ENCODE results near the gene NTMT2.

NTMT2 gene

GRCh38 chr1:170175041-170175440 lies 29.3 kb downstream of the NTMT2 start:
- Mint-ChIP-seq H3K27me3 (no peaks in the 10 kb centered on the region), H3K27ac (no peak overlapping the region), H3K9me3 (peaks cover 2% of the 10 kb centered on the region), H3K4me3 (no peak overlapping the region), H3K4me1 (no peaks in the 10 kb centered on the region), H3K36me3 (no peaks in the 10 kb centered on the region)
- no peak for DNase-seq
- CTCF ChIA-PET, result no interaction called here

- no peaks in the 10 kb centered on the region for H3K27me3 Mint-ChIP-seq
- peaks cover 2% of the 10 kb centered on the region for H3K9me3 Mint-ChIP-seq
- H3K36me3 Mint-ChIP-seq, result no peaks in the 10 kb centered on the region
- no peak overlapping the region for H3K4me3 Mint-ChIP-seq
- no peaks in the 10 kb centered on the region for H3K4me1 Mint-ChIP-seq
- no peak overlapping the region for H3K27ac Mint-ChIP-seq
- DNase-seq, result no peak
- CTCF ChIA-PET, result no interaction called here
These were observed 29.7 kb downstream of the NTMT2 start for GRCh38 chr1:170175484-170175883.

GRCh38 chr1:170176772-170177171 lies 31.0 kb downstream of the NTMT2 start:
- H3K4me1 Mint-ChIP-seq, result no peaks in the 10 kb centered on the region
- H3K27me3 Mint-ChIP-seq, result no peaks in the 10 kb centered on the region
- H3K9me3 Mint-ChIP-seq, result no peaks in the 10 kb centered on the region
- no peak overlapping the region for H3K4me3 Mint-ChIP-seq
- no peaks in the 10 kb centered on the region for H3K36me3 Mint-ChIP-seq
- CTCF ChIA-PET, result no interaction called here
- DNase-seq, result no peak
- H3K27ac Mint-ChIP-seq, result no peak overlapping the region

- H3K4me3 Mint-ChIP-seq, result no peak overlapping the region
- DNase-seq, result no peak
- H3K4me1 Mint-ChIP-seq, result no peaks in the 10 kb centered on the region
- no peaks in the 10 kb centered on the region for H3K36me3 Mint-ChIP-seq
- no peak overlapping the region for H3K27ac Mint-ChIP-seq
- CTCF ChIA-PET, result no interaction called here
- H3K27me3 Mint-ChIP-seq, result no peaks in the 10 kb centered on the region
- no peaks in the 10 kb centered on the region for H3K9me3 Mint-ChIP-seq
These were observed 36.7 kb downstream of the NTMT2 start for GRCh38 chr1:170182442-170182841.

- no peak overlapping the region for H3K27ac Mint-ChIP-seq
- no peaks in the 10 kb centered on the region for H3K36me3 Mint-ChIP-seq
- H3K4me3 Mint-ChIP-seq, result no peak overlapping the region
- no peak for DNase-seq
- peaks cover 7% of the 10 kb centered on the region for H3K27me3 Mint-ChIP-seq
- H3K4me1 Mint-ChIP-seq, result no peaks in the 10 kb centered on the region
- CTCF ChIA-PET, result no interaction called here
- no peaks in the 10 kb centered on the region for H3K9me3 Mint-ChIP-seq
These were observed 46.8 kb downstream of the NTMT2 start for GRCh38 chr1:170192546-170192945.

- DNase-seq, result no peak
- H3K4me1 Mint-ChIP-seq, result no peaks in the 10 kb centered on the region
- no peaks in the 10 kb centered on the region for H3K36me3 Mint-ChIP-seq
- CTCF ChIA-PET, result no interaction called here
- H3K4me3 Mint-ChIP-seq, result no peak overlapping the region
- no peaks in the 10 kb centered on the region for H3K9me3 Mint-ChIP-seq
- H3K27ac Mint-ChIP-seq, result no peak overlapping the region
- H3K27me3 Mint-ChIP-seq, result peaks cover 7% of the 10 kb centered on the region
These were observed 48.7 kb downstream of the NTMT2 start for GRCh38 chr1:170194451-170194850.

GRCh38 chr1:170196490-170197236 lies 50.9 kb downstream of the NTMT2 start:
- H3K9me3 Mint-ChIP-seq, result no peaks in the 10 kb centered on the region
- H3K27me3 Mint-ChIP-seq, result peaks cover 7% of the 10 kb centered on the region
- CTCF ChIA-PET, result no interaction called here
- no peaks in the 10 kb centered on the region for H3K36me3 Mint-ChIP-seq
- no peak overlapping the region for H3K4me3 Mint-ChIP-seq
- DNase-seq, result no peak
- H3K27ac Mint-ChIP-seq, result no peak overlapping the region
- H3K4me1 Mint-ChIP-seq, result no peaks in the 10 kb centered on the region

- DNase-seq, result no peak
- Mint-ChIP-seq H3K36me3 (no peaks in the 10 kb centered on the region), H3K9me3 (no peaks in the 10 kb centered on the region), H3K4me1 (no peaks in the 10 kb centered on the region), H3K4me3 (no peak overlapping the region), H3K27me3 (peaks cover 3% of the 10 kb centered on the region), H3K27ac (no peak overlapping the region)
- CTCF ChIA-PET, result no interaction called here
These were observed 52.3 kb downstream of the NTMT2 start for GRCh38 chr1:170198090-170198489.

- H3K36me3 Mint-ChIP-seq, result no peaks in the 10 kb centered on the region
- H3K27me3 Mint-ChIP-seq, result peaks cover 3% of the 10 kb centered on the region
- H3K9me3 Mint-ChIP-seq, result no peaks in the 10 kb centered on the region
- no peaks in the 10 kb centered on the region for H3K4me1 Mint-ChIP-seq
- DNase-seq, result no peak
- no peak overlapping the region for H3K27ac Mint-ChIP-seq
- CTCF ChIA-PET, result no interaction called here
- H3K4me3 Mint-ChIP-seq, result no peak overlapping the region
These were observed 52.8 kb downstream of the NTMT2 start for GRCh38 chr1:170198584-170198983.

GRCh38 chr1:170200161-170200560 lies 54.4 kb downstream of the NTMT2 start:
- CTCF ChIA-PET, result no interaction called here
- DNase-seq, result no peak
- H3K9me3 Mint-ChIP-seq, result no peaks in the 10 kb centered on the region
- H3K36me3 Mint-ChIP-seq, result no peaks in the 10 kb centered on the region
- peaks cover under 1% of the 10 kb centered on the region for H3K27me3 Mint-ChIP-seq
- H3K4me1 Mint-ChIP-seq, result no peaks in the 10 kb centered on the region
- no peak overlapping the region for H3K27ac Mint-ChIP-seq
- H3K4me3 Mint-ChIP-seq, result no peak overlapping the region

GRCh38 chr1:170200621-170201397 lies 55.0 kb downstream of the NTMT2 start:
- H3K9me3 Mint-ChIP-seq, result no peaks in the 10 kb centered on the region
- H3K36me3 Mint-ChIP-seq, result no peaks in the 10 kb centered on the region
- H3K4me1 Mint-ChIP-seq, result no peaks in the 10 kb centered on the region
- no peak overlapping the region for H3K4me3 Mint-ChIP-seq
- DNase-seq, result no peak
- peaks cover 3% of the 10 kb centered on the region for H3K27me3 Mint-ChIP-seq
- no peak overlapping the region for H3K27ac Mint-ChIP-seq
- CTCF ChIA-PET, result no interaction called here

GRCh38 chr1:170203693-170204092 lies 57.9 kb downstream of the NTMT2 start:
- CTCF ChIA-PET, result no interaction called here

GRCh38 chr1:170204121-170204520 lies 58.4 kb downstream of the NTMT2 start:
- Mint-ChIP-seq H3K4me1 (no peaks in the 10 kb centered on the region), H3K27ac (no peak overlapping the region), H3K36me3 (no peaks in the 10 kb centered on the region), H3K9me3 (peaks cover 2% of the 10 kb centered on the region), H3K4me3 (no peak overlapping the region), H3K27me3 (peaks cover 3% of the 10 kb centered on the region)
- DNase-seq, result no peak
- CTCF ChIA-PET, result no interaction called here

More at GRCh38 chr1:170203693-170204092, 57.9 kb downstream of the NTMT2 start:
- Mint-ChIP-seq H3K36me3 (no peaks in the 10 kb centered on the region), H3K9me3 (peaks cover 2% of the 10 kb centered on the region), H3K4me3 (no peak overlapping the region), H3K4me1 (no peaks in the 10 kb centered on the region), H3K27me3 (peaks cover 3% of the 10 kb centered on the region), H3K27ac (no peak overlapping the region)
- DNase-seq, result no peak

GRCh38 chr1:170205301-170205700 lies 59.5 kb downstream of the NTMT2 start:
- DNase-seq, result no peak
- Mint-ChIP-seq H3K27ac (no peak overlapping the region), H3K9me3 (peaks cover 2% of the 10 kb centered on the region), H3K4me1 (no peaks in the 10 kb centered on the region), H3K36me3 (no peaks in the 10 kb centered on the region), H3K4me3 (no peak overlapping the region), H3K27me3 (peaks cover 3% of the 10 kb centered on the region)
- CTCF ChIA-PET, result no interaction called here

- DNase-seq, result no peak
- Mint-ChIP-seq H3K36me3 (no peaks in the 10 kb centered on the region), H3K27me3 (peaks cover 12% of the 10 kb centered on the region), H3K4me3 (no peak overlapping the region), H3K9me3 (peaks cover 2% of the 10 kb centered on the region), H3K27ac (no peak overlapping the region), H3K4me1 (no peaks in the 10 kb centered on the region)
- CTCF ChIA-PET, result interaction anchor here (0.6 kb wide), 1 partner anchor 74 kb away, joined by 3 read pairs; no protein-coding TSS in a partner anchor
These were observed 63.4 kb downstream of the NTMT2 start for GRCh38 chr1:170209125-170209524.

Data from activated naive CD4-positive, alpha-beta T cell treated with anti-CD3 and anti-CD28 coated beads, Interleukin-2, amount 10 ng/mL, durations not matched to agents 7 days and 5 days (primary cell).